Choroid plexus epithelial cell (primary cell): ENCODE measurements around the gene PRUNE2.
"Not testable (repeated sequence)": the region's sequence is repeated elsewhere in the genome, so short reads cannot be mapped to it uniquely, and the experiment has no call there.

ENCODE experiments used
- DNase-seq: peaks from one replicate; pipeline ENCODE4 v3.0.0-alpha.2; 2010; ENCODE audit warnings: low read depth
- H3K4me3 ChIP-seq: 2 replicates; pipeline ENCODE4 v1.5.1; 2011; ENCODE audit warnings: low read depth, mild to moderate bottlenecking, control low read depth, low read length, moderate library complexity
- CTCF ChIP-seq: conservative IDR thresholded peaks from 2 replicates; pipeline ENCODE4 v1.5.1; 2011; ENCODE audit warnings: low read depth, mild to moderate bottlenecking, control low read depth, inconsistent platforms, low read length, moderate library complexity

The PRUNE2 gene

DNA sequence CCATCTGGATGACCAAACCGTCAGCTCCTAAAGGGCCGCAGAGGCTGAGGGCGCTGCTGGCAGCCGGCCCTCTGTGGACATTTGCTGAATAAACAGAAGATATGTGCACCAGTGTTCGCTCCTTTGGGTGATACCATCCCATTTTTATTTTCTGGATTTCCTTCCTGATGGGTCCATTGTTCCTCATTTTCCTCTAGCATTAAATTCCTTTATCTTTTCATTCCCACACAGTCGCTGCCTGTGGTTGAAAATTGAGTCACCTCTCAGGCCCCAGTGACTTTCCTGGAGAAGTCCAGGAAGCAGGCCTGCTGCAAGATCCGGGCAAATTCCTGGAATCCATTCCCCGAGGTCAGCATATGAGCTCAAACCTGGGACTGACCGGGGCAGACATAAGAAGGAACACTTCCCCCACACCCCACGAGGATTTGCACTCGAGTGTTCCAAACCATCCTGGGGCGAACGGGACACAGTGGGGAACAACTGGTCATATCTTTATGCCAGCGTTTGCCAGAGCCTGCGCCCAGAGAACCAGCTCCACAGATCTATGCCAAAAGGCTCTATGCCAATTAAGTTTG lies 228.3 kb downstream of the PRUNE2 start:
- DNase-seq: no peak
- no peak for TF ChIP-seq CTCF
- H3K4me3 ChIP-seq: no peak overlapping the region

GRCh38 chr9:76676857-76677256 lies 229.1 kb downstream of the PRUNE2 start:
- no peak for TF ChIP-seq CTCF
- H3K4me3 ChIP-seq: no peak overlapping the region
- no peak for DNase-seq

GRCh38 chr9:76667521-76667957 lies 238.4 kb downstream of the PRUNE2 start:
- no peak for TF ChIP-seq CTCF
- no peak overlapping the region for H3K4me3 ChIP-seq
- DNase-seq: peak; percentile 69

DNA sequence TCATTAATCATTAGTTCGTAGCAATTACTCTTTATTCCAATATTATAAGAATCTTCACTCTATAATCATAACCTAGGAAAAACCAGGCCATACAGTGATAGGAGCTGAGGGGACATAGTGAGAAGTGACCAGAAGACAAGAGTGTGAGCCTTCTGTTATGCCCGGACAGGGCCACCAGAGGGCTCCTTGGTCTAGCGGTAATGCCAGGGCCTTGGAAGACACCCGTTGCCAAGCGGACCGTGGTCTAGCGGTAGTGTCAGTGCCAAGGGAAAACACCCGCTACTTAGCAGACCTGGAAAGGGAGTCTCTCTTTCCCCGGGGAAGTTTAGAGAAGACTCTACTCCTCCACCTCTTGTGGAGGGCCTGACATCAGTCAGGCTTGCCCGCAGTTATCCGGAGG lies 239.9 kb downstream of the PRUNE2 start:
- not testable (repeated sequence) for H3K4me3 ChIP-seq
- TF ChIP-seq CTCF: peak; percentile 56
- DNase-seq: peak; percentile 60

- no peak overlapping the region for H3K4me3 ChIP-seq
- no peak for TF ChIP-seq CTCF
- no peak for DNase-seq
Measured at GRCh38 chr9:76665458-76665857, 240.5 kb downstream of the PRUNE2 start.

DNA sequence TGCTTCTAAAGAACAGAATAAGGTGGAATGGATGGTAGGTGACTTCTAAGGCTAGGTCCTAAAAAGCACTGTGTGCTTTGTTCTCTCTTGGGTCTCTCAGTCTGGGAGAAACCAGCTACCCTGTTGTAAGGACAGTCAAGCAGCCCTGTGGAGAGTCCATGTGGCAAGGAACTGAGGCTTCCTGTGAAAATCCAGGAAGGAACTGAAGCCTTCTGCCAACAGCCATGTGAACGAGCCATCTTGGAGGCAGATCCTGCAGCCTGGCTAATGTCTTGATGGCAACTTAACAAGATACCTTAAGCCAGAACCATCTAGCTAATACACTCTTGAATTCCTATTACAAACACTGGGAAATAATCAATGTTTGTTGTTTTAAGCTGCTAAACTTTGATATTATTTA lies 241.8 kb downstream of the PRUNE2 start:
- DNase-seq: no peak
- H3K4me3 ChIP-seq: no peak overlapping the region
- TF ChIP-seq CTCF: no peak

- no peak for DNase-seq
- TF ChIP-seq CTCF: no peak
- H3K4me3 ChIP-seq: no peak overlapping the region
Measured at GRCh38 chr9:76662476-76663281, 243.2 kb downstream of the PRUNE2 start.
